HG03460 (cell line): ENCODE results near the gene LRRC34.

Experiments
- ATAC-seq: cut with Tn5 transposase; IDR thresholded peaks from one replicate; pipeline ENCODE4 v1.9.1; 2021; ENCODE audit not compliant: unreplicated experiment

Gene LRRC34

GRCh38 chr3:169812332-169813235 lies at the start of gene LRRC34, which contains the start of gene LRRIQ4:
Gene LRRC34 (minus strand): TSS chr3:169812904. CDS start chr3:169812548, 356 bp downstream.
Gene LRRIQ4 (plus strand): TSS chr3:169812870. CDS start chr3:169821922, 9,052 bp downstream.
- peak; percentile 70 for ATAC-seq

GRCh38 chr3:169861871-169862270 lies 49.2 kb upstream of the LRRC34 start:
- no peak for ATAC-seq

GRCh38 chr3:169857811-169858210 lies 45.1 kb upstream of the LRRC34 start:
- ATAC-seq = no peak

GRCh38 chr3:169855514-169855913 lies 42.8 kb upstream of the LRRC34 start:
- ATAC-seq = no peak

- no peak for ATAC-seq
These were observed 37.9 kb upstream of the LRRC34 start for GRCh38 chr3:169850618-169851017.

- no peak for ATAC-seq
These were observed 36.0 kb upstream of the LRRC34 start for GRCh38 chr3:169848741-169849140.

GRCh38 chr3:169847896-169848295 lies 35.2 kb upstream of the LRRC34 start:
- ATAC-seq = no peak

GRCh38 chr3:169846458-169847193 lies 33.9 kb upstream of the LRRC34 start:
- peak; percentile 91 for ATAC-seq

GRCh38 chr3:169842960-169843359 lies 30.3 kb upstream of the LRRC34 start:
- no peak for ATAC-seq

- peak; percentile 73 for ATAC-seq
These were observed 28.5 kb upstream of the LRRC34 start for GRCh38 chr3:169841171-169841570.

- ATAC-seq = no peak
These were observed 25.9 kb upstream of the LRRC34 start for GRCh38 chr3:169838511-169839030.

GRCh38 chr3:169836942-169837275 lies 24.2 kb upstream of the LRRC34 start:
- no peak for ATAC-seq

GRCh38 chr3:169836078-169836941 lies 23.6 kb upstream of the LRRC34 start:
- ATAC-seq = peak; percentile 92

- ATAC-seq = peak; percentile 8
These were observed 22.8 kb upstream of the LRRC34 start for GRCh38 chr3:169835533-169835932.

GRCh38 chr3:169827712-169828111 lies 15.0 kb upstream of the LRRC34 start:
- no peak for ATAC-seq

GRCh38 chr3:169825316-169825715 lies 12.6 kb upstream of the LRRC34 start:
- ATAC-seq = no peak

GRCh38 chr3:169822983-169823382 lies 10.3 kb upstream of the LRRC34 start:
- ATAC-seq = no peak

- no peak for ATAC-seq
These were observed 9.8 kb upstream of the LRRC34 start for GRCh38 chr3:169822540-169822939.

- ATAC-seq = no peak
These were observed 9.4 kb upstream of the LRRC34 start for GRCh38 chr3:169822091-169822490.

GRCh38 chr3:169818316-169818715 lies 5.6 kb upstream of the LRRC34 start:
- ATAC-seq = no peak
